Astrocyte (in vitro differentiated cells and primary cell): ENCODE data around the gene CCDC69. TPM values are rescaled to one million over a fixed set of nuclear protein-coding genes. Genes with fewer than 3 reads are reported as not detected.
A peak's percentile ranks its signal among the peaks of the same experiment; 100 is the strongest.
"Not testable (repeated sequence)": the region's sequence is repeated elsewhere in the genome, so short reads cannot be mapped to it uniquely, and the experiment has no call there.

Experiments
- DNase-seq: peaks from one replicate; pipeline ENCODE4 v3.0.0-alpha.2; 2010; ENCODE audit warnings: low read depth
- FAIRE-seq: peaks from 2 replicates; lab custom pipeline; 2011; peaks lifted over from hg19 to GRCh38; lab: Jason Lieb, UNC
- H2AFZ ChIP-seq: 2 replicates; pipeline ENCODE4 v1.6.0; 2012; ENCODE audit warnings: low read depth, low read length, inconsistent platforms
- H3K27ac ChIP-seq: 2 replicates; pipeline ENCODE4 v1.5.1; 2011; ENCODE audit warnings: low read depth, low read length, inconsistent platforms
- H3K27me3 ChIP-seq: 2 replicates; pipeline ENCODE4 v1.6.0; 2011; ENCODE audit warnings: low read length, inconsistent platforms; ENCODE audit not compliant: insufficient read depth
- H3K36me3 ChIP-seq: 2 replicates; pipeline ENCODE4 v1.5.1; 2011; ENCODE audit warnings: low read length, inconsistent platforms; ENCODE audit not compliant: insufficient read depth
- H3K4me1 ChIP-seq: 2 replicates; pipeline ENCODE4 v1.5.1; 2011; ENCODE audit warnings: low read length, inconsistent platforms; ENCODE audit not compliant: insufficient read depth
- H3K4me2 ChIP-seq: 2 replicates; pipeline ENCODE4 v1.6.0; 2012; ENCODE audit warnings: low read length, inconsistent platforms
- H3K4me3 ChIP-seq: 2 replicates; pipeline ENCODE4 v1.5.1; 2011; ENCODE audit warnings: low read depth, mild to moderate bottlenecking, low read length, inconsistent platforms; ENCODE audit not compliant: insufficient read depth
- H3K79me2 ChIP-seq: 2 replicates; pipeline ENCODE4 v1.6.0; 2012; ENCODE audit warnings: mild to moderate bottlenecking, low read length, inconsistent platforms; ENCODE audit not compliant: insufficient read depth
- H3K9ac ChIP-seq: 2 replicates; pipeline ENCODE4 v1.6.0; 2012; ENCODE audit warnings: mild to moderate bottlenecking, low read length, inconsistent platforms
- H3K9me3 ChIP-seq: 2 replicates; pipeline ENCODE4 v1.5.1; 2012; ENCODE audit warnings: low read depth, mild to moderate bottlenecking, low read length, inconsistent platforms; ENCODE audit not compliant: insufficient read depth
- H4K20me1 ChIP-seq: 2 replicates; pipeline ENCODE4 v1.6.0; 2012; ENCODE audit warnings: low read length, inconsistent platforms; ENCODE audit not compliant: insufficient read depth
- H3K27ac Mint-ChIP-seq: one replicate; pipeline ENCODE4 v1.8.0; 2021; ENCODE audit warnings: mild to moderate bottlenecking, mixed read lengths; ENCODE audit not compliant: unreplicated experiment
- H3K27me3 Mint-ChIP-seq: one replicate; pipeline ENCODE4 v1.8.0; 2021; ENCODE audit warnings: low read depth, mixed read lengths; ENCODE audit not compliant: unreplicated experiment
- H3K36me3 Mint-ChIP-seq: one replicate; pipeline ENCODE4 v1.8.0; 2021; ENCODE audit warnings: low read depth, mixed read lengths; ENCODE audit not compliant: unreplicated experiment
- H3K4me1 Mint-ChIP-seq: one replicate; pipeline ENCODE4 v1.8.0; 2021; ENCODE audit warnings: low read depth, mixed read lengths; ENCODE audit not compliant: unreplicated experiment
- H3K4me3 Mint-ChIP-seq: one replicate; pipeline ENCODE4 v1.8.0; 2021; ENCODE audit warnings: mild to moderate bottlenecking, moderate library complexity, mixed read lengths; ENCODE audit not compliant: unreplicated experiment
- H3K9me3 Mint-ChIP-seq: one replicate; pipeline ENCODE4 v1.8.0; 2021; ENCODE audit warnings: mild to moderate bottlenecking, mixed read lengths; ENCODE audit not compliant: unreplicated experiment
- EZH2 ChIP-seq: IDR thresholded peaks from 2 replicates; pipeline ENCODE4 v1.6.1; 2012; ENCODE audit warnings: mild to moderate bottlenecking, low read length, inconsistent platforms; ENCODE audit not compliant: insufficient read depth
- total RNA-seq: library from RNA; stranded (reverse); gene quantifications from 2 replicates; pipeline ENCODE4 v1.2.1, GENCODE V29; 2021
- TF ChIP-seq, protein P1 (sequence below): IDR thresholded peaks from 2 replicates; pipeline ENCODE4 v1.5.1; 2011; ENCODE audit warnings: low read depth, mild to moderate bottlenecking, inconsistent platforms, low read length, moderate library complexity; ENCODE audit not compliant: insufficient read depth

Gene CCDC69
- total RNA-seq, 1 donor from 2014 or later: 4.1 TPM

DNA sequence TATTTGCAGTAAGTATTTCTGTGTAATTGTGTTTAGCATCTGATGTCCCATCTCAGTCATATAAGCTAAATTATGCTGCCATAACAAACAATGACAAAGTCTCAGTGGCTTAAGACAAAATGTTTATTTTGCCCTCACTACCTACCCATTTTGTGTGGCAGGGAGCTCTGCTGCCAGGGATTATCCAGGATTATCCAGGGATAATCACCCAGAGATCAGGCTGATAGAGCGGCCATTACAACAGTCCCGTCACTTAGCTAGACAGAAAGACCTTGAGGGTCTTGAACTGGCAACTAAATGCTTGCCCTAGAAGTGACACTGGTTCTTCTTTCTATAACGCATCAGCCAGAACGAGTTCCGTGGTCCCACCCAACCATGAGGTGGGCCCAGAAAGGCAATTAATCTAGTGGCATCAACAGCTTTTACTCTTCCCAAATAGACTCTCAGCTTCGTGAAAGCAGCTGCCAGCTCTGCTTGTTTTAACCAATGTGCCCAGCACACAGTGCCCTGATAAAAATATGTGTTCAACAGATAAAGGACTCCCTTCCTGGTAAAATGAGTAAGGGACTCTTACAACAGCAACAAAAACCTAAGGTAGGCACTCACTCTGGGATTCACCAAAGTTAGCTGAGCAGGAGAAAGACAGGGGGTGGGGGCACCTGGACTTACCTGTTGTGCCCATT lies 22.8 kb downstream of the CCDC69 start:
- peaks cover 5% of the 10 kb centered on the region for H3K4me1 ChIP-seq
- no peaks in the 10 kb centered on the region for H3K79me2 ChIP-seq
- no peak overlapping the region for H2AFZ ChIP-seq
- H3K9ac ChIP-seq: no peak overlapping the region
- Mint-ChIP-seq H3K4me1 (no peaks in the 10 kb centered on the region), H3K27me3 (peaks cover 4% of the 10 kb centered on the region), H3K27ac (no peak overlapping the region), H3K4me3 (no peak overlapping the region), H3K9me3 (no peaks in the 10 kb centered on the region), H3K36me3 (no peaks in the 10 kb centered on the region)
- H3K9me3 ChIP-seq: no peaks in the 10 kb centered on the region
- H3K4me3 ChIP-seq: no peak overlapping the region
- FAIRE-seq: no peak
- H4K20me1 ChIP-seq: no peaks in the 10 kb centered on the region
- DNase-seq: no peak
- no peaks in the 10 kb centered on the region for H3K36me3 ChIP-seq
- TF ChIP-seq, protein P1, sequence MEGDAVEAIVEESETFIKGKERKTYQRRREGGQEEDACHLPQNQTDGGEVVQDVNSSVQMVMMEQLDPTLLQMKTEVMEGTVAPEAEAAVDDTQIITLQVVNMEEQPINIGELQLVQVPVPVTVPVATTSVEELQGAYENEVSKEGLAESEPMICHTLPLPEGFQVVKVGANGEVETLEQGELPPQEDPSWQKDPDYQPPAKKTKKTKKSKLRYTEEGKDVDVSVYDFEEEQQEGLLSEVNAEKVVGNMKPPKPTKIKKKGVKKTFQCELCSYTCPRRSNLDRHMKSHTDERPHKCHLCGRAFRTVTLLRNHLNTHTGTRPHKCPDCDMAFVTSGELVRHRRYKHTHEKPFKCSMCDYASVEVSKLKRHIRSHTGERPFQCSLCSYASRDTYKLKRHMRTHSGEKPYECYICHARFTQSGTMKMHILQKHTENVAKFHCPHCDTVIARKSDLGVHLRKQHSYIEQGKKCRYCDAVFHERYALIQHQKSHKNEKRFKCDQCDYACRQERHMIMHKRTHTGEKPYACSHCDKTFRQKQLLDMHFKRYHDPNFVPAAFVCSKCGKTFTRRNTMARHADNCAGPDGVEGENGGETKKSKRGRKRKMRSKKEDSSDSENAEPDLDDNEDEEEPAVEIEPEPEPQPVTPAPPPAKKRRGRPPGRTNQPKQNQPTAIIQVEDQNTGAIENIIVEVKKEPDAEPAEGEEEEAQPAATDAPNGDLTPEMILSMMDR: no peak
- no peak for TF ChIP-seq EZH2
- H3K27me3 ChIP-seq: peaks cover 5% of the 10 kb centered on the region
- H3K4me2 ChIP-seq: no peak overlapping the region
- H3K27ac ChIP-seq: no peak overlapping the region

DNA sequence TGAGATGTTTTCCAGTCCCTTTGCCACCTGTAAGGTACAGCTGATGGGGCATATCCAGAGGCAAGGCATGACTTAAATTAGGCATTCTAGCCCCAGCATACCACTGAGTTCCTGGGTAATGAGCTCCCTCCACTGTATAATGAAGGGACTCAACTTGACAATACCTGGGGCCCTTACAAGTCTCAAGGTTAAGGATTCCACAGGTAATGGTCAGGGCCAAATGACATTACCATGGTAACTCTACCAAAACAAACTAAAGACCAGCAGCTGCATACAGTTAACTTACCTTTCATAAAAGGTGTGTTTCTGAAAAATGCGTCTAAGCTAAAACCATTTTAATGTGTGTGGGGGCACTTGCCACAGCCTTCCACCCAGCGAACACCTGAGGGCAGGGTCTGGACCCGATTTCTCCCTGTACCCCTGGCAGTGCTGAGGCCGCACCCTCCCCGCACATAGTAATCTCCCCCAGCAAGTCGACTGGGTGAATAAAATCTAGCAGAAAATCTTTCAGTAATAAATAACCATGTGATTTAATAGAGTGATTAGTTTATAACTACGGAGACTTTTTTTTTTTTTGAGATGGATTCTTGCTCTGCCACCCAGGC lies 24.2 kb downstream of the CCDC69 start:
- H3K27me3 Mint-ChIP-seq: peaks cover 4% of the 10 kb centered on the region
- Histone ChIP-seq H3K4me3 (no peak overlapping the region), H3K27ac (no peak overlapping the region), H3K36me3 (no peaks in the 10 kb centered on the region), H3K27me3 (peaks cover 5% of the 10 kb centered on the region), H2AFZ (no peak overlapping the region), H3K79me2 (no peaks in the 10 kb centered on the region), H4K20me1 (no peaks in the 10 kb centered on the region), H3K9ac (no peak overlapping the region), H3K4me1 (peaks cover 5% of the 10 kb centered on the region), H3K4me2 (no peak overlapping the region), H3K9me3 (no peaks in the 10 kb centered on the region)
- no peaks in the 10 kb centered on the region for H3K9me3 Mint-ChIP-seq
- H3K36me3 Mint-ChIP-seq: no peaks in the 10 kb centered on the region
- FAIRE-seq (no peak), DNase-seq (no peak)
- H3K4me3 Mint-ChIP-seq: no peak overlapping the region
- no peak for TF ChIP-seq EZH2
- TF ChIP-seq, protein P1: no peak
- peak overlapping the region; percentile 72 for H3K27ac Mint-ChIP-seq
- no peaks in the 10 kb centered on the region for H3K4me1 Mint-ChIP-seq

DNA sequence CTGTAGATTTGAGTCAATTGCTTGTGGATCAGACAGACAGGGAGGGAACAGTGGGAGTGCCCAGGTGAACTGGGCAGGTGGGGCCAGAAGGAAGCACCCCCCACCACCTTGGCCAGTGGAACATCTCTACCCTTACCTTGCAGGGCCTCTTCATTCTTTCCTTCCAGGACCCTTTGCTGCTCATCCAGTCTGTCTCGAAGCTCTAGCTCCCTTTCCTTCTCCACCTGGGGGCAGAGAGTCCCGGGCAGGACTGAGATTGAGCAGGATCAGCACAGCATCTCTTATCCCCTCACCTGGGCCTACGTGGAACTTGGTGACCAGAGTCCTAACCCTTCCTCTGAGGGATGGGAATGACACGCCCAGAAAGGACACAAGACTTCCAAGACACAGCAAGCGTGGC lies 25.0 kb downstream of the CCDC69 start:
- Histone ChIP-seq H4K20me1 (no peaks in the 10 kb centered on the region), H3K27ac (no peak overlapping the region), H2AFZ (no peak overlapping the region), H3K36me3 (no peaks in the 10 kb centered on the region), H3K79me2 (no peaks in the 10 kb centered on the region), H3K4me2 (no peak overlapping the region), H3K4me3 (no peak overlapping the region), H3K4me1 (peaks cover 5% of the 10 kb centered on the region), H3K9ac (no peak overlapping the region), H3K9me3 (no peaks in the 10 kb centered on the region), H3K27me3 (peaks cover 5% of the 10 kb centered on the region)
- Mint-ChIP-seq H3K36me3 (no peaks in the 10 kb centered on the region), H3K27me3 (peaks cover 4% of the 10 kb centered on the region), H3K9me3 (no peaks in the 10 kb centered on the region), H3K4me1 (no peaks in the 10 kb centered on the region), H3K4me3 (no peak overlapping the region), H3K27ac (no peak overlapping the region)
- TF ChIP-seq, protein P1: no peak
- no peak for TF ChIP-seq EZH2
- FAIRE-seq (no peak), DNase-seq (no peak)

DNA sequence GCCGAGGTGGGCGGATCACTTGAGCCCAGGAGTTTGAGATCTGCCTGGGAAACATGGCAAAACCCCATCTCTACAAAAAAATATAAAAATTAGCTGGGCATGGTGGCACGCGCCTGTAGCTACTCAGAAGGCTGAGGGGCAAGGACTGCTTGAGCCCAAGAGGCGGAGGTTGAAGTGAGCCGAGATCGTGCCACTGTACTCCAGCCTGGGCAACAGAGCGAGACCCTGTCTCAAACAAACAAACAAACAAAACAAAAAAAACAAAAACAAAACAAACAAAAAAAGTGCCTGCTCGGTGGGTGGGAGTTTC lies 26.6 kb downstream of the CCDC69 start:
- H3K27ac ChIP-seq, H3K4me3 Mint-ChIP-seq, DNase-seq, H3K9me3 Mint-ChIP-seq, H4K20me1 ChIP-seq, H3K27me3 ChIP-seq, H3K36me3 Mint-ChIP-seq, H3K4me1 ChIP-seq, H3K27ac Mint-ChIP-seq, H2AFZ ChIP-seq, H3K79me2 ChIP-seq, H3K36me3 ChIP-seq, H3K9ac ChIP-seq, H3K4me1 Mint-ChIP-seq, FAIRE-seq, H3K4me2 ChIP-seq, H3K9me3 ChIP-seq, H3K27me3 Mint-ChIP-seq, H3K4me3 ChIP-seq: not testable (repeated sequence)
